Activated CD4-positive, alpha-beta T cell treated with anti-CD3 and anti-CD28 coated beads for 4 hours (primary cell): ENCODE data around the gene WDPCP.
"Not testable (repeated sequence)": the region's sequence is repeated elsewhere in the genome, so short reads cannot be mapped to it uniquely, and the experiment has no call there.

Experiments
- DNase-seq, 2 donors: peaks; one replicate each; pipeline ENCODE4 v3.0.0-alpha.2; 2020

WDPCP gene, protein sequence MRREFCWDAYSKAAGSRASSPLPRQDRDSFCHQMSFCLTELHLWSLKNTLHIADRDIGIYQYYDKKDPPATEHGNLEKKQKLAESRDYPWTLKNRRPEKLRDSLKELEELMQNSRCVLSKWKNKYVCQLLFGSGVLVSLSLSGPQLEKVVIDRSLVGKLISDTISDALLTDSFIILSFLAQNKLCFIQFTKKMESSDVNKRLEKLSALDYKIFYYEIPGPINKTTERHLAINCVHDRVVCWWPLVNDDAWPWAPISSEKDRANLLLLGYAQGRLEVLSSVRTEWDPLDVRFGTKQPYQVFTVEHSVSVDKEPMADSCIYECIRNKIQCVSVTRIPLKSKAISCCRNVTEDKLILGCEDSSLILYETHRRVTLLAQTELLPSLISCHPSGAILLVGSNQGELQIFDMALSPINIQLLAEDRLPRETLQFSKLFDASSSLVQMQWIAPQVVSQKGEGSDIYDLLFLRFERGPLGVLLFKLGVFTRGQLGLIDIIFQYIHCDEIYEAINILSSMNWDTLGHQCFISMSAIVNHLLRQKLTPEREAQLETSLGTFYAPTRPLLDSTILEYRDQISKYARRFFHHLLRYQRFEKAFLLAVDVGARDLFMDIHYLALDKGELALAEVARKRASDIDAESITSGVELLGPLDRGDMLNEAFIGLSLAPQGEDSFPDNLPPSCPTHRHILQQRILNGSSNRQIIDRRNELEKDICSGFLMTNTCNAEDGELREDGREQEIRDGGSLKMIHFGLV

DNA sequence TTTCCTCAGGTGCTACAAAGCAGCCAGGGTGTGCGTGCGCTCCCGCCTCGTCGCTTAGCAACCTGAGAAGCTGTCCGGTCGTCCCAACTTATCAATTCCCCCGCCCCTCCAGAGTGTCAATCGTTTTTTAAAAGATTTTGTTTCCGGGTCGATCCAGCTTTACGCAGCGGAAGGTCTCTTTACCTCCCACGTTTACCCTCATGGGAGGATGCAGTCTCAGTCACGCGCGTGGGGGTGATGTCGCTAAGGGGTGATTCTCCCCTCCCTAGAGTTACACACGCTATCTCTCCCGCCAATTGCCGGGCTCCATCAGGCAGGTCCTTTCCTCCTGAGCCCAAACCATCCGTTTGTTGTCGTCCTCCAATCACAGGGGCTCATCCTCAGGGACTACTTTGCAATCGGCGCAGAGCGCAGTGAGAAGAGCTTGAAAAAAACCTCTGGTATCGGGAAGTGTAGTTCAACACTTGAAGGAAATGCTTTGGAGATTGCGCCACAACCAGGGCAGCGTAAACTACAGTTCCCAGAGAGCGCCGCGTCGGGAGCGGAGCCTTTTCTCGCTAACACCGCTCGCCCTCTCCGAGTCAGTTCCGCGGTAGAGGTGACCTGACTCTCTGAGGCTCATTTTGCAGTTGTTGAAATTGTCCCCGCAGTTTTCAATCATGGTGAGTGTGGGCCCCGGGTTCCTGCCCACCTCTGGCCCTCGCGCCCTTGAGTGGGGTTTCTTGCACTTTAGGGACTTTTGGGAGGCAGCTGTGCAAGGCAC, at the start of gene WDPCP, which contains the start of gene MDH1:
WDPCP (minus strand) TSS at position 93 of the 763 bp plus-strand sequence. CDS start 206 bp downstream, outside the sequence.
MDH1 (plus strand) TSS at position 579 of the 763 bp plus-strand sequence; CDS start at position 660, 81 bp downstream.
- DNase-seq = peak; percentile 93 to 96

DNA sequence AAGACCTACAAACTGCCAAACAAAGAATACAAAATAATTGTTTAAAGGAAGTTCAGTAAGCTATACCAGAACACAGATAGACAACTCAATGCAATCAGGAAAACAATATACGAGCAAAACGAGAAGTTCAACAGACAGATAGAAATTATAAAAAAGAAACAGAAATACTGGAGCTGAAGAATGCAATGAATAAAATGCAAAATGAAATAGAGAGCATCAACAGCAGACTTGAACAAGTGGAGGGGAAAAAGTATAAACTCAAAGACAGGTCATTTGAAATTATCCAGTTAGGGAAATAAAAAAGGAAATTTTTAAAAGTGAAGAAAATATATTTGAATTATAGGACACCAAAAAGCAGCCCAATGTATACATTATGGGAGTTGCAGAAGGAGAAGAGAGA, 44.1 kb upstream of the WDPCP start:
- DNase-seq = no peak

GRCh38 chr2:63631501-63631900, 43.2 kb upstream of the WDPCP start:
- no peak for DNase-seq

GRCh38 chr2:63628403-63628942, 40.2 kb upstream of the WDPCP start:
- no peak for DNase-seq

DNA sequence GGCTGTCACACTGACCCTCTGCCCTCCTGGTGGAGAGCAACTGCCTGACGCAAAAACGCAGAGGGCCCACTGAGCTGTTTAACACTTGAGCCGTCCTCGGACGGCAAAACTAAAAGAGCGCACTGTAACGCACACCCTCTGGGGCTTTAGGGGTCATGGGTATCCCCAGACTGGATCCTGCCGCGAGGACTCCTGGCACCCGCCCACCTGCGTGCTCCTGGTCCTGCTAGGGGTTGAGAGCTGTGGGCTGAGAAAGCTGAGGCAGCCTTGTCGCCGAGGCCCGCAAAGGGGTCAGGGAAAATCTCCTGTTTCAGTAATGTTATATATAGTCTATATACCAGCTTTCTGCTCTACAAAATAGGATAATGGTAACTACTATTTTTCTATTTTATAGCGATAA, 39.6 kb upstream of the WDPCP start:
- DNase-seq = no peak

GRCh38 chr2:63623763-63624162, 35.5 kb upstream of the WDPCP start:
- DNase-seq = not testable (repeated sequence)

DNA sequence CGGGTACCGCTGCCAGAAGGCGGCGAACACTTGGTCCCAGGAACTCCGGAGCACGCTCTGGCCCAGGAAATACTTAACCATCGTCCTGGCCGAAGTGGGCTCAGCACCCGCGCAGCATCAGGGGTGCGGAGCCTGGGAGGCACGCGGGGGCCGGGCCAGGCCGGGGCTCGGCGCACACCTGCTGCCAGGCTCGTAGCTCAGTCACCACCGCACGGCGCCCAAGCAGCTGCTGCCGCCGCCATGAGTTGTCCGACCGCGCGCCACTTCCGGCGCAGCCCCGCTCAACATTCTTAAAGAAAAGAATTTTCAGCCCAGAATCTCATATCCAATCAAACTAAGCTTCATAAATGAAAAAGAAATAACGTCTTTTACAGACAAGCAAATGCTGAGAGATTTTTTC, 34.5 kb upstream of the WDPCP start:
- DNase-seq = no peak

GRCh38 chr2:63619328-63619727, 31.1 kb upstream of the WDPCP start:
- DNase-seq = no peak

GRCh38 chr2:63617366-63617765, 29.1 kb upstream of the WDPCP start:
- DNase-seq = no peak

- DNase-seq = no peak
These were observed 27.0 kb upstream of the WDPCP start for GRCh38 chr2:63614983-63615945.

- DNase-seq = no peak
These were observed 26.2 kb upstream of the WDPCP start for GRCh38 chr2:63614448-63614968.

- no peak for DNase-seq
These were observed 25.2 kb upstream of the WDPCP start for GRCh38 chr2:63613391-63613901.

DNA sequence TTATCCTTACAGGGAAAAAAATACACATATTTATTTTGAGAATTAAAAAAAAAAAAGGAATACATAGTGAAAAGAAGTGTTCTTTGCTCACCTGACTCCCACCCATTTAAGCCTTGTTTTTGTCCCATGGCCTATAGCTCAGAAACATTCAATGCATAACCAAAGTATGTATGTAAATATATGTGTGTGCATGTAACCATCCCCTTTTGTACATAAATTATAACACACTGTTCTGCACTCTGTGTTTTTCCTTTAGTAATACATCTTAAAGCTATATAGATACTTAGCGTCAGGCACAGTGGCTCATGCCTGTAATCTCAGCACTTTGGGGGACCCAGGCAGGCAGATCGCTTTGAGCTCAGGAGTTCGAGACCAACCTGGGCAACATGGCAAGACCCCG, 22.2 kb upstream of the WDPCP start:
- no peak for DNase-seq

- DNase-seq = not testable (repeated sequence)
These were observed 20.6 kb upstream of the WDPCP start for GRCh38 chr2:63608865-63609264.

- DNase-seq = no peak
These were observed 16.4 kb upstream of the WDPCP start for GRCh38 chr2:63604666-63605065.

DNA sequence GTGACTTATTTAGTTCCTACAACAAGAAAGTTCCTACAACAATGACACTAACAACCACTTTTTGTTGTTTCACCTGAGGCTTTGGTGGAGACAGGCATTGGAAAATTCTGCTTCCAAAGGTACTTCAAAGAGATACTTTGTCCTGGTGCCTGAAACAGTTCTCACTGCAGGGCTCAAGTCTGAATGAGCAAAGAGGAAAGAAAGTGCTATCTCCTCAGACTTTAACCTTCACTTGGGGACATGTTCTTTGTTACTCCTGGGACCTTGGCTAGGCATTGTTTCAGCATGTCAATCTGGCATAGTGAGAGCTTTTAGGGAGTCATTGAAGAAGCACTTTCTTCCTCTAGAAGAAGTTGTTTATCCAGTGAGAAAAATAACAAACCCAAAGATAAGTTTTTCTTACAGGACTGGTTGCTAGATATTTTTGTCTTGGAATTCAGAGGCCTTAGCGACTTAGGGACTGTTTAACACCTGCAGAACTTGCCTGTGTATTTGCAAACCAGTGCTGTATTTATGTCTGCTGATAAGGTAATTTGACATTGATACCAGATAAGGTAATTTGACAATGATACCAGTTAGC, 12.7 kb upstream of the WDPCP start:
- no peak for DNase-seq

- DNase-seq = no peak
These were observed 10.7 kb upstream of the WDPCP start for GRCh38 chr2:63598981-63599380.

- DNase-seq = no peak
These were observed 8.2 kb upstream of the WDPCP start for GRCh38 chr2:63596401-63596883.

DNA sequence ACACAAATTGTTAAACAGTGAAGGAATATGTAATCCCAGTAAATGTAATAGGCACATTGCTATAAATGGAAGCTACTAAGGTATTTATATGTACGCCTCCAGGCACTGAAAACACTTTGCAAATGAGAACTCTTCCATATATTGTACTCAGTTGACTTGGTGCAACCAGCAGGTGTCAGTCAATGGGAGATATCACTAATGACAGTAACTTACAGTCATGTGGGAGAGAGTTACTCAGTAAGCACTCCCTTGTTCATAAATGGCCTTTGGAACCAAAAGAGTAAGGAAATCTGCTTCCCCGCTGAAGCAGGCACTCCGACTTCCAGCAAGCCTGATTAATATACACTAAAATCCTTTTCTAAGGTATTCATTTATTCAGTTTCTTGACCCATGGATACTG, 6.4 kb upstream of the WDPCP start:
- DNase-seq = no peak

DNA sequence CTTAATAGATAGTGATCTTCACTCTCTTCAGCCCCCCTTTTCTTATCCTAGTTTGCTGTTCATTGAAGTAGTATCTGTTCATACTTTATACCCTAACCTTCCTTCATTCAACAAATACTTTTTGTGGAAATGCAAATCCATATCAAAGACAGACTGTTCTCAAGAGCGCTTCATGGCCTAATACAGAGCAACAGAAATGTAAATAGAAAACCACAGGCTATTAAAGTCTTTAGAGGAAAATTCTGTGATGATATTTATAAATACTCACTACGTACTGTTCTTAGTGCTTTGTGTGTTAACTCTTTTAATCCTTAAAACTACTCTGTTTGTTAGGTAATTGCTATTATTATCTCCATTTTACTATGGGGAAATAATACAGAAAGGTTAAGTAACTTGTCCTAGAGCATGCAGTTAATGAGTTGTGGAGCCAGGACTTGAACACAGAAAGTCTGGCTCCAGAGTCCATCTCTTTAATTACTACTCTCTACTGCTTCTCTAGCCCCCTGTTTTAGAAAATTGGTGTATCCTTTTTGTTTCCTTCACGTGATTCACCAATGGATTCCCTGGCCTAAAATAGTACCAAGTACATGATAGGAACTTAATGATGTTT, 3.4 kb upstream of the WDPCP start:
- DNase-seq = no peak
